A549 treated with dexamethasone at 1 μM for 4 hours (cell line): Measurements from ENCODE around the gene MMS19. TPM values are rescaled to one million over a fixed set of nuclear protein-coding genes. Genes with fewer than 3 reads are reported as not detected.

Experiments
- total RNA-seq: library from RNA; stranded (reverse); fragments of 200-300 nt; extraction: Qiagen RNA extraction; gene quantifications from 5 replicates; pipeline ENCODE4 v1.2.3, GENCODE V29; 2022

Gene MMS19
- 35.9 to 53.6 TPM (median 52.1 TPM) in 5 replicates for total RNA-seq

GRCh38 chr10:97498076-97498840, at the start of gene MMS19:
MMS19 (minus strand) TSS chr10:97498422; CDS start chr10:97498384, 38 bp downstream.

DNA sequence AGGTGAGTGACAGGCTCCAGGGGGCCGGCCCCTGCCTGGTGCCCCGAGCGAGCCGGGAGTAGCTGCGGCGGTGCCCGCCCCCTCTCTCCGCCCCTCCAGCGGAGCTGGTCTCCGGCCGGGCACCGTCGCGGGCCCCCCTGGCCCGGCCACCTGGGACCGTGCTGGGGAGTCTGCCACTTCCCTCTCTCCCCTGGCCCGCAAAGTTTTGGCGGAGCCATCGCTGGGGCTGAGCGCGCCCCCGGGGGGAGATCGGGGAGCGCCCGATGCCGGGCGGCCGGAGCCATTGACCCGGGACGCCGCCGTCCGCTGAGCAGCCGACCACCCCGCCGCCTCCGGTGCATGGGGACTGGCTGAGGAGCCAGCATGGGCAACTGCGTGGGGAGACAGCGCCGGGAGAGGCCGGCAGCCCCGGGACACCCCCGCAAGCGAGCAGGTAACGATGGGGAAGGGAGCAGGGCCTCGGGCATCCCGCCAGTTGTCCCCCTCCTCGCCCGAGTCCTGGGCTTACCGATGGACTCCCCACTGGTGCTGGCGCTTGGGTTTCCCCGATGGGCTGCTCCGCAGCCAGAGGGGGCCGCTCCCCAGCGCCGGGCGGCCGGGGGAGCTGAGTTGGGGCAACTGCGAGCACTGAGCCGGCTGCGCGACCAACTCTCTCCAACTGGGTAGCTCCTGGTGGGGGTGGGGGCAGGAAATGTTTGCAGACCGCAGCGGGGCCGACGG, 779 bp upstream of the MMS19 start, which contains the start of gene UBTD1:
Gene UBTD1 (plus strand): TSS at position 84 of the 720 bp plus-strand sequence. CDS start 280 bp downstream, at position 364.

DNA sequence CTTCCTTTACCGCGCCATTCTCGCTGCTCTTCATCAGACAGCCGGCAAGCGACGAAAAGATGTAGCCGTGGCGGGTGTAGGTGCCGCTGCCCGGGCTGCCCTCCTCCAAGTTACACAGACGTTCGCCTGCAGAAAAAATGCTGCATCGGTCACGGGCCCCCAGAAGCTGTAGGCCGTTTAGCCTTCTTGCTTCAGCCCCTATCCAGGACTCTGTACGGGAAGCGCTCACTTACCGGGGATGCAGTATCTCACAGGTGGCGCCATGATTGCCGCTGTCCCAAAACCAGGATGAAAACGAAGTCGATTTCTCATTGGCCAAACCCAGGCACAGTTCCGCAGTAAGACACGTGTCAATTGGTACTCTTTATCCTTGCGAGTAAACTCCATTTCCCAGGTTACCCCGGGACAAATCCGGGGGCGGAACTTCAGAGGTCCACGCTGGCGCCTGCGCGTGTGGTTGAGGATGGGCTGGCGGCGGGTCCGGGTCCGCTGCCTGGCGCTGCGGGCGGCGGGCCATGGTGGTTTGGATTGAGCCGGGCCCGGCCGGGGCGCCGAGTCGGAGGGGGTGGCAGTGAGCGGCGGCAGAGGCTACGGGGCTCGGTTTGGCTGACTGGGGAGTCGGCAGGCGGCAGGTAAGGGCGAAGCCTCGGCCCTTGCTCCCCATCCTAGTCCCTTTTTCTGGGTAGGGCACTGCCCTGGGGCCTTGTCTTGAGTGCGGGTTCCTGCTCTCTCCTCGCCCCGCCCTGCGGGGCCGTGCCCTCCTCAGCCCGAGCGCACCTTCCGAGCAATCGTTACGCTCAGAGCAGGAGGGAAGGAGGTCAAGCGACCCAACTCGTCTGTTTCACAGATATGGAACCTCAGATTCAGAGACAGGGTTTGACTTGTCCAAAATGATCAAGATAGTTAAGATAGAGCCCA, 52.2 kb downstream of the MMS19 start, which contains the start of the genes EXOSC1 and ZDHHC16:
Gene EXOSC1 (minus strand): TSS at position 285 of the 918 bp plus-strand sequence. CDS start 21 bp downstream, at position 264.
Gene ZDHHC16 (plus strand): TSS at position 454 of the 918 bp plus-strand sequence. CDS start 5,501 bp downstream, outside the sequence.

GRCh38 chr10:97425964-97426775, 72.1 kb downstream of the MMS19 start, which contains the start of gene PGAM1:
PGAM1 (plus strand) TSS chr10:97426191; CDS start chr10:97426308, 117 bp downstream.

Other genes starting within 250 kb of the MMS19 start
- gene ARHGAP19, start 205.8 kb downstream of the MMS19 start, total RNA-seq = 4.5 to 6.2 TPM (median 5.2 TPM) in 5 replicates
- gene FRAT1, start 179.2 kb downstream of the MMS19 start, total RNA-seq = 0.88 to 2.1 TPM (median 1.9 TPM) in 5 replicates
- 6.9 to 10.7 TPM (median 9.9 TPM) in 5 replicates for gene FRAT2, start 163.7 kb downstream of the MMS19 start, total RNA-seq
- 48.0 to 60.9 TPM (median 57.2 TPM) in 5 replicates for gene RRP12, start 97.1 kb downstream of the MMS19 start, total RNA-seq
- 546 to 577 TPM (median 553 TPM) in 5 replicates for gene PGAM1, start 72.2 kb downstream of the MMS19 start, total RNA-seq
- gene EXOSC1, start 52.4 kb downstream of the MMS19 start, total RNA-seq = 49.3 to 58.3 TPM (median 52.8 TPM) in 5 replicates
- 44.2 to 57.1 TPM (median 56.5 TPM) in 5 replicates for gene ZDHHC16, start 52.2 kb downstream of the MMS19 start, total RNA-seq
- 15.6 to 19.5 TPM (median 19.2 TPM) in 5 replicates for gene UBTD1, start 502 bp upstream of the MMS19 start, total RNA-seq
- gene ANKRD2, start 74.4 kb upstream of the MMS19 start, total RNA-seq = 4.6 to 8.7 TPM (median 7.4 TPM) in 5 replicates
- gene HOGA1, start 86.0 kb upstream of the MMS19 start, total RNA-seq = 1.9 to 3.2 TPM (median 2.3 TPM) in 5 replicates
- gene C10orf62, start 91.3 kb upstream of the MMS19 start, total RNA-seq = 0.07 to 0.20 TPM (median 0.11 TPM) in 4 of 5 replicates, not detected in the other
- 5.8 to 7.0 TPM (median 6.4 TPM) in 5 replicates for gene MORN4, start 135.1 kb upstream of the MMS19 start, total RNA-seq
- 18.7 to 22.7 TPM (median 22.0 TPM) in 5 replicates for gene PI4K2A, start 142.2 kb upstream of the MMS19 start, total RNA-seq
- 89.7 to 121 TPM (median 111 TPM) in 5 replicates for gene AVPI1, start 188.8 kb upstream of the MMS19 start, total RNA-seq
- gene MARVELD1, start 215.3 kb upstream of the MMS19 start, total RNA-seq = 43.9 to 56.2 TPM (median 51.1 TPM) in 5 replicates
- 17.5 to 22.0 TPM (median 20.7 TPM) in 5 replicates for gene ZFYVE27, start 238.7 kb upstream of the MMS19 start, total RNA-seq